SK-N-MC (cell line): Measurements from ENCODE around the gene SFXN5.

Experiments
- FOXP2 ChIP-seq: optimal IDR thresholded peaks from 2 replicates; pipeline ENCODE3; 2011; ENCODE audit warnings: mild to moderate bottlenecking, moderate library complexity; ENCODE audit not compliant: insufficient read depth; ENCODE audit errors: extremely low read length, control extremely low read depth
- POLR2AphosphoS5 ChIP-seq: IDR thresholded peaks from 2 replicates; pipeline ENCODE4 v1.6.1; 2012; ENCODE audit warnings: mild to moderate bottlenecking, low read depth, low read length, borderline replicate concordance

DNA sequence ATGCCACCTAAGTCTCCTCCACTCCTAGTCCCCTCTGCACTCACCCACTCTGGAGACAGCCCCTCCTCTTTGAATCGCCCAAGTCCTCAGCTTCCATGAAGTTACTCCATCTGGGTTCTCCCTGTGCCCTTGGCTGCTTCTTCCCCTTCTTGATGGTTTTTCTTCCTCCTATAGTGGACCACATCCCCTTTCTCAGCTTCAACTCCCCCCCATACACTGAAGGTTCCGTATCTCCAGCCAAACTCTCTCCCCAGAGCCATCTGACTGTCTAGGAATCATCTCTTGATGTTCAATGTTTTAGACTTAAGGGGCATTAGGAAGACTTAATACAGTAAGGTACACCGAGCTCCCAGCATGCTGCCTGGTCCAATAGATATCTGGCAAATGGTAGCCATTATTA is 114.6 kb downstream of the SFXN5 start:
- no peak for TF ChIP-seq FOXP2
- no peak for TF ChIP-seq POLR2AphosphoS5
